Adrenal gland (tissue), 5 donors: ENCODE results near the gene COL15A1.

Experiments
- CTCF ChIP-seq, 6 experiments: fragments of 450-650 bp in 4 of 6; fragments of 200-600 bp in 2 of 6; sonication (generic) in 1 of 6; IDR thresholded peaks; 1 replicate in 5 of 6; 2 replicates in 1 of 6; pipeline versions ENCODE4 v1.5.1 to v1.8.0; 2016 to 2021; ENCODE audit warnings: antibody characterized with exemption in 6 of 6, mild to moderate bottlenecking in 2 of 6, moderate library complexity in 1 of 6
- POLR2A ChIP-seq, 2 donors: fragments of 450-650 bp; IDR thresholded peaks; one replicate each; pipeline ENCODE4 v1.6.1; 2017; ENCODE audit warnings: antibody characterized with exemption in 2 of 2, mild to moderate bottlenecking in 2 of 2, moderate library complexity in 1 of 2
- donor health status: DM: no; HTN: no; CAD: no.

- TF ChIP-seq CTCF (IDR thresholded peaks at IDR 0.05) (no peak), POLR2A (IDR thresholded peaks at IDR 0.05) (no peak)
Measured at GRCh38 chr9:99116003-99116411, 172.3 kb downstream of the COL15A1 start.
